OCI-LY1 (cell line): ENCODE measurements around the gene PEX12.

ENCODE experiments used
- H2AFZ ChIP-seq: fragments of 200-600 bp; sonication (generic), shearing (Covaris generic); 2 replicates; pipeline ENCODE4 v1.6.0; 2014; ENCODE audit warnings: antibody characterized with exemption, mild to moderate bottlenecking, low read length
- H3F3A ChIP-seq: fragments of 200-600 bp; sonication (generic), shearing (Covaris generic); 2 replicates; pipeline ENCODE4 v1.6.0; 2014; ENCODE audit warnings: mild to moderate bottlenecking, antibody characterized with exemption, low read length, moderate library complexity; ENCODE audit not compliant: insufficient read depth
- H3K27ac ChIP-seq: fragments of 200-600 bp; sonication (generic); 2 replicates; pipeline ENCODE4 v1.5.1; 2014; ENCODE audit warnings: low read length, mixed run types, mild to moderate bottlenecking, low read depth; ENCODE audit not compliant: poor library complexity, severe bottlenecking
- H3K27me3 ChIP-seq: fragments of 200-600 bp; sonication (generic); 2 replicates; pipeline ENCODE4 v1.6.0; 2014; ENCODE audit warnings: antibody characterized with exemption, mild to moderate bottlenecking, low read length, moderate library complexity; ENCODE audit not compliant: insufficient read depth
- H3K36me3 ChIP-seq: fragments of 200-600 bp; sonication (generic); 2 replicates; pipeline ENCODE4 v1.6.1; 2014; ENCODE audit warnings: mild to moderate bottlenecking, antibody characterized with exemption, low read length, moderate library complexity, mixed read lengths; ENCODE audit not compliant: insufficient read depth
- H3K4me1 ChIP-seq: fragments of 200-600 bp; sonication (generic); 2 replicates; pipeline ENCODE4 v1.5.1; 2014; ENCODE audit warnings: mild to moderate bottlenecking, low read length, moderate library complexity; ENCODE audit not compliant: insufficient read depth, severe bottlenecking
- H3K4me2 ChIP-seq: fragments of 200-600 bp; sonication (generic), shearing (Covaris generic); 2 replicates; pipeline ENCODE4 v1.6.1; 2014; ENCODE audit warnings: low read length
- H3K4me3 ChIP-seq: fragments of 200-600 bp; sonication (generic); 2 replicates; pipeline ENCODE4 v1.5.1; 2014; ENCODE audit warnings: low read length, low read depth, mild to moderate bottlenecking, mixed read lengths; ENCODE audit not compliant: poor library complexity, severe bottlenecking
- H3K79me2 ChIP-seq: fragments of 200-600 bp; shearing (Covaris generic); 2 replicates; pipeline ENCODE4 v1.6.1; 2016; ENCODE audit warnings: mixed run types, low read length, mixed read lengths; ENCODE audit not compliant: insufficient read depth
- H3K9ac ChIP-seq: fragments of 200-600 bp; sonication (generic), shearing (Covaris generic); 2 replicates; pipeline ENCODE4 v1.6.1; 2014; ENCODE audit warnings: mild to moderate bottlenecking, low read length, mixed read lengths
- H3K9me2 ChIP-seq: fragments of 200-600 bp; sonication (generic), shearing (Covaris generic); 2 replicates; pipeline ENCODE4 v1.6.1; 2014; ENCODE audit warnings: low read depth, mild to moderate bottlenecking, low read length, mixed read lengths
- H3K9me3 ChIP-seq: fragments of 200-600 bp; shearing (Covaris generic); 2 replicates; pipeline ENCODE4 v1.6.1; 2014; ENCODE audit warnings: low read length, mixed read lengths
- H4K20me1 ChIP-seq: fragments of 200-600 bp; sonication (generic), shearing (Covaris generic); 2 replicates; pipeline ENCODE4 v1.6.0; 2016; ENCODE audit warnings: mild to moderate bottlenecking, low read length; ENCODE audit not compliant: insufficient read depth
- EZH2 ChIP-seq: fragments of 200-600 bp; sonication (generic), shearing (Covaris generic); IDR thresholded peaks from 2 replicates; pipeline ENCODE4 v1.8.0; 2017; ENCODE audit warnings: borderline replicate concordance, mixed run types, mild to moderate bottlenecking, antibody characterized with exemption, low read length, moderate library complexity, mixed read lengths
- TF ChIP-seq, protein P1 (sequence below): fragments of 200-600 bp; sonication (generic), shearing (Covaris generic); IDR thresholded peaks from 2 replicates; pipeline ENCODE4 v1.5.1; 2017; ENCODE audit warnings: mild to moderate bottlenecking, antibody characterized with exemption, low read length, moderate library complexity, mixed read lengths

Gene PEX12

GRCh38 chr17:35596530-35597233 is 18.3 kb upstream of the PEX12 start:
- Histone ChIP-seq H3K9ac (no peak overlapping the region), H3K36me3 (peaks cover 63% of the 10 kb centered on the region), H3K27ac (no peak overlapping the region), H3K9me3 (no peaks in the 10 kb centered on the region), H4K20me1 (no peaks in the 10 kb centered on the region), H2AFZ (no peak overlapping the region), H3K9me2 (no peaks in the 10 kb centered on the region), H3F3A (no peaks in the 10 kb centered on the region), H3K4me2 (no peak overlapping the region), H3K4me1 (no peaks in the 10 kb centered on the region), H3K4me3 (no peak overlapping the region), H3K79me2 (peaks cover 4% of the 10 kb centered on the region), H3K27me3 (no peaks in the 10 kb centered on the region)
- TF ChIP-seq, protein P1, sequence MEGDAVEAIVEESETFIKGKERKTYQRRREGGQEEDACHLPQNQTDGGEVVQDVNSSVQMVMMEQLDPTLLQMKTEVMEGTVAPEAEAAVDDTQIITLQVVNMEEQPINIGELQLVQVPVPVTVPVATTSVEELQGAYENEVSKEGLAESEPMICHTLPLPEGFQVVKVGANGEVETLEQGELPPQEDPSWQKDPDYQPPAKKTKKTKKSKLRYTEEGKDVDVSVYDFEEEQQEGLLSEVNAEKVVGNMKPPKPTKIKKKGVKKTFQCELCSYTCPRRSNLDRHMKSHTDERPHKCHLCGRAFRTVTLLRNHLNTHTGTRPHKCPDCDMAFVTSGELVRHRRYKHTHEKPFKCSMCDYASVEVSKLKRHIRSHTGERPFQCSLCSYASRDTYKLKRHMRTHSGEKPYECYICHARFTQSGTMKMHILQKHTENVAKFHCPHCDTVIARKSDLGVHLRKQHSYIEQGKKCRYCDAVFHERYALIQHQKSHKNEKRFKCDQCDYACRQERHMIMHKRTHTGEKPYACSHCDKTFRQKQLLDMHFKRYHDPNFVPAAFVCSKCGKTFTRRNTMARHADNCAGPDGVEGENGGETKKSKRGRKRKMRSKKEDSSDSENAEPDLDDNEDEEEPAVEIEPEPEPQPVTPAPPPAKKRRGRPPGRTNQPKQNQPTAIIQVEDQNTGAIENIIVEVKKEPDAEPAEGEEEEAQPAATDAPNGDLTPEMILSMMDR, result no peak
- TF ChIP-seq EZH2, result no peak

- Histone ChIP-seq H3K27me3 (no peaks in the 10 kb centered on the region), H3K4me2 (no peak overlapping the region), H3K79me2 (peaks cover 8% of the 10 kb centered on the region)
Measured at GRCh38 chr17:35596072-35596471, 17.7 kb upstream of the PEX12 start.

DNA sequence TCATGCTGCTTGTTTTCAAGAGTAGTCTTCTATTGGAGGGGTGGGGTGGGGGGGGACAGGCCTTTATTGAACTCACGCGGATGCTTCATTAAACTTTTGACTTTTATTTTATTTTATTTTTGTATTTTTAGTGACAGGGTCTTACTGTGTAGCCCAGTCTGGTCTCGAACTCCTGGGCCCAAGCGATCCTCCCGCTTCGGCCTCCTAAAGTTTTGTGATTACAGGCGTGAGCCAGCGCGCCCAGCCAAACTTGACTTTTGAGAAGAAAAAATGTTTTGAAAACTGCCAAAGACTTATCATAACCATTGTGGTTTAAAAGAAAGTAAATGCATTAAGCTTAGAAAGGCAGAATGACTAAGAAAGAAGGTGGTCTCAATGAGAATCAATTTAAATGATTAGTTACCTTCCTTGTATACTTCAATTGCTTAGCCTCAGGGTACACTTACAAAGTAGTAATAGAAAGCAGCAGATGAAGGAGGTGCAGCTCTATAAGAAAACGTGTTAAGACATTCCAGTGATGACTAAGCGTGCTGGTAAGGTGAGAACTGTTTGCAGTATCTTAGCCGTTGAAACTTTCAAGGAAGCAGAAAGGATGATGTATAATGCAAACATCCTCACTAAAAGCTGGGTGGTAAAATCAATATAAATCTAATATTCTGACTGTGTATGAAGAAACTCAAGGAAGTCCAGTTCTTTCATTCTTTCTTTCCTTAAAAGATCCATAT is 10.0 kb upstream of the PEX12 start:
- Histone ChIP-seq H3K79me2 (peaks cover 36% of the 10 kb centered on the region), H2AFZ (no peak overlapping the region), H3K27me3 (no peaks in the 10 kb centered on the region), H3K9me3 (no peaks in the 10 kb centered on the region), H3K27ac (no peak overlapping the region), H3K9me2 (no peaks in the 10 kb centered on the region), H3K4me1 (peaks cover 25% of the 10 kb centered on the region), H3K9ac (peak overlapping the region; percentile 89), H3F3A (no peaks in the 10 kb centered on the region), H3K4me2 (peak overlapping the region; percentile 95), H3K4me3 (peak overlapping the region; percentile 89), H4K20me1 (no peaks in the 10 kb centered on the region), H3K36me3 (no peaks in the 10 kb centered on the region)
- TF ChIP-seq EZH2, result no peak
- TF ChIP-seq, protein P1, result no peak

More at GRCh38 chr17:35596072-35596471, 17.7 kb upstream of the PEX12 start:
- no peak for TF ChIP-seq EZH2
- TF ChIP-seq, protein P1, result no peak
- Histone ChIP-seq H3K4me1 (no peaks in the 10 kb centered on the region), H3F3A (no peaks in the 10 kb centered on the region), H3K9me2 (no peaks in the 10 kb centered on the region), H3K4me3 (no peak overlapping the region), H4K20me1 (no peaks in the 10 kb centered on the region), H3K27ac (no peak overlapping the region), H2AFZ (no peak overlapping the region), H3K36me3 (peaks cover 57% of the 10 kb centered on the region), H3K9me3 (no peaks in the 10 kb centered on the region), H3K9ac (no peak overlapping the region)
